Activated T-helper 1 cell treated with anti-CD3 and anti-CD28 coated beads, Interleukin-12 subunit alpha, Interleukin-12 subunit beta, Interleukin-2, Interleukin-4 antibody, amounts not matched to agents 30 ng/mL and 10 ng/mL and 1 ng/mL, durations not matched to agents 14 hours and 24 hours and 36 hours (primary cell): ENCODE data around the gene DHX15. TPM values are rescaled to one million over a fixed set of nuclear protein-coding genes. Genes with fewer than 3 reads are reported as not detected.
A peak's percentile ranks its signal among the peaks of the same experiment; 100 is the strongest.
"Not testable (repeated sequence)": the region's sequence is repeated elsewhere in the genome, so short reads cannot be mapped to it uniquely, and the experiment has no call there.

Experiments used
- DNase-seq: peaks from one replicate; pipeline ENCODE4 v3.0.0; 2021; ENCODE audit warnings: low spot score
- H3K27ac Mint-ChIP-seq: one replicate; pipeline ENCODE4 v1.8.0; 2021; ENCODE audit warnings: mild to moderate bottlenecking, mixed read lengths
- H3K27me3 Mint-ChIP-seq: one replicate; pipeline ENCODE4 v1.8.0; 2022; ENCODE audit warnings: mild to moderate bottlenecking, moderate library complexity, mixed read lengths; ENCODE audit not compliant: insufficient read depth
- H3K36me3 Mint-ChIP-seq: one replicate; pipeline ENCODE4 v1.8.0; 2021; ENCODE audit warnings: low read depth, mixed read lengths
- H3K4me1 Mint-ChIP-seq: one replicate; pipeline ENCODE4 v1.8.0; 2021; ENCODE audit warnings: low read depth, mixed read lengths
- H3K4me3 Mint-ChIP-seq: one replicate; pipeline ENCODE4 v1.8.0; 2021; ENCODE audit warnings: mild to moderate bottlenecking, moderate library complexity, mixed read lengths
- H3K9me3 Mint-ChIP-seq: one replicate; pipeline ENCODE4 v1.8.0; 2021; ENCODE audit warnings: mixed read lengths
- intact Hi-C: fragments of 100-400 bp; cut with micrococcal nuclease; formaldehyde crosslinking; loops from one replicate; pipeline ENCODE4 v1.15.1; 2024
- total RNA-seq: library from RNA; stranded (reverse); gene quantifications from 2 replicates; pipeline ENCODE4 v1.2.3, GENCODE V29; 2022

DHX15 gene
- total RNA-seq, 1 donor from 2014 or later = 246 TPM

- Mint-ChIP-seq H3K27me3 (no peaks in the 10 kb centered on the region), H3K27ac (no peak overlapping the region), H3K36me3 (peaks cover 42% of the 10 kb centered on the region), H3K9me3 (no peaks in the 10 kb centered on the region), H3K4me3 (no peak overlapping the region), H3K4me1 (peaks cover 24% of the 10 kb centered on the region)
- no peak for DNase-seq
- intact Hi-C loops = loop anchor here (5.0 kb wide), 1 partner anchor 63 kb away; the partner anchor contains the start of gene DHX15
Measured at GRCh38 chr4:24519649-24520048, 64.7 kb downstream of the DHX15 start.

- intact Hi-C loops = loop anchor here (5.0 kb wide), 1 partner anchor 65 kb away; the partner anchor contains the start of gene DHX15
Measured at GRCh38 chr4:24517676-24518075, 66.7 kb downstream of the DHX15 start.

GRCh38 chr4:24516926-24517325, 67.4 kb downstream of the DHX15 start:
- Mint-ChIP-seq H3K27me3 (no peaks in the 10 kb centered on the region), H3K4me3 (no peak overlapping the region), H3K36me3 (peaks cover 39% of the 10 kb centered on the region), H3K27ac (peak overlapping the region; percentile 18), H3K4me1 (peaks cover 15% of the 10 kb centered on the region), H3K9me3 (no peaks in the 10 kb centered on the region)
- no peak for DNase-seq
- intact Hi-C loops = loop anchor here (5.0 kb wide), 1 partner anchor 65 kb away; the partner anchor contains the start of gene DHX15

More at GRCh38 chr4:24517676-24518075, 66.7 kb downstream of the DHX15 start:
- Mint-ChIP-seq H3K27ac (no peak overlapping the region), H3K36me3 (peaks cover 45% of the 10 kb centered on the region), H3K9me3 (no peaks in the 10 kb centered on the region), H3K4me3 (no peak overlapping the region), H3K4me1 (peaks cover 21% of the 10 kb centered on the region), H3K27me3 (no peaks in the 10 kb centered on the region)
- no peak for DNase-seq

GRCh38 chr4:24515698-24516097, 68.7 kb downstream of the DHX15 start:
- no peak for DNase-seq
- intact Hi-C loops = loop anchor here (5.0 kb wide), 1 partner anchor 67 kb away; the partner anchor contains the start of gene DHX15
- no peak overlapping the region for H3K4me3 Mint-ChIP-seq
- H3K27me3 Mint-ChIP-seq = no peaks in the 10 kb centered on the region
- peaks cover 7% of the 10 kb centered on the region for H3K4me1 Mint-ChIP-seq
- H3K9me3 Mint-ChIP-seq = no peaks in the 10 kb centered on the region
- H3K27ac Mint-ChIP-seq = peak overlapping the region; percentile 31
- H3K36me3 Mint-ChIP-seq = peaks cover 30% of the 10 kb centered on the region

- Mint-ChIP-seq H3K4me3 (no peak overlapping the region), H3K9me3 (no peaks in the 10 kb centered on the region), H3K36me3 (peaks cover 26% of the 10 kb centered on the region), H3K27ac (no peak overlapping the region), H3K27me3 (no peaks in the 10 kb centered on the region), H3K4me1 (peaks cover 7% of the 10 kb centered on the region)
- intact Hi-C loops = loop anchor here (5.0 kb wide), 1 partner anchor 67 kb away; the partner anchor contains the start of gene DHX15
- DNase-seq = no peak
Measured at GRCh38 chr4:24514808-24515207, 69.5 kb downstream of the DHX15 start.

GRCh38 chr4:24513718-24514117, 70.6 kb downstream of the DHX15 start:
- Mint-ChIP-seq H3K4me3 (no peak overlapping the region), H3K36me3 (peaks cover 22% of the 10 kb centered on the region), H3K27me3 (no peaks in the 10 kb centered on the region), H3K27ac (no peak overlapping the region), H3K9me3 (no peaks in the 10 kb centered on the region), H3K4me1 (peaks cover 7% of the 10 kb centered on the region)
- intact Hi-C loops = no loop called here
- DNase-seq = no peak

- intact Hi-C loops = no loop called here
- H3K27me3 Mint-ChIP-seq = no peaks in the 10 kb centered on the region
- no peaks in the 10 kb centered on the region for H3K4me1 Mint-ChIP-seq
- no peak for DNase-seq
- no peaks in the 10 kb centered on the region for H3K9me3 Mint-ChIP-seq
- peaks cover 16% of the 10 kb centered on the region for H3K36me3 Mint-ChIP-seq
- no peak overlapping the region for H3K4me3 Mint-ChIP-seq
- H3K27ac Mint-ChIP-seq = no peak overlapping the region
Measured at GRCh38 chr4:24511371-24512063, 72.8 kb downstream of the DHX15 start.

- no peak for DNase-seq
- Mint-ChIP-seq H3K27ac (no peak overlapping the region), H3K9me3 (no peaks in the 10 kb centered on the region), H3K4me3 (no peak overlapping the region), H3K27me3 (no peaks in the 10 kb centered on the region), H3K4me1 (no peaks in the 10 kb centered on the region), H3K36me3 (peaks cover 10% of the 10 kb centered on the region)
- intact Hi-C loops = no loop called here
Measured at GRCh38 chr4:24510091-24510490, 74.3 kb downstream of the DHX15 start.

GRCh38 chr4:24508541-24508940, 75.8 kb downstream of the DHX15 start:
- H3K27me3 Mint-ChIP-seq = no peaks in the 10 kb centered on the region
- H3K36me3 Mint-ChIP-seq = no peaks in the 10 kb centered on the region
- H3K9me3 Mint-ChIP-seq = no peaks in the 10 kb centered on the region
- intact Hi-C loops = no loop called here
- H3K4me1 Mint-ChIP-seq = no peaks in the 10 kb centered on the region
- H3K4me3 Mint-ChIP-seq = no peak overlapping the region
- no peak for DNase-seq
- no peak overlapping the region for H3K27ac Mint-ChIP-seq

- no peak overlapping the region for H3K27ac Mint-ChIP-seq
- no peak overlapping the region for H3K4me3 Mint-ChIP-seq
- no peaks in the 10 kb centered on the region for H3K4me1 Mint-ChIP-seq
- no peaks in the 10 kb centered on the region for H3K36me3 Mint-ChIP-seq
- H3K27me3 Mint-ChIP-seq = no peaks in the 10 kb centered on the region
- intact Hi-C loops = no loop called here
- H3K9me3 Mint-ChIP-seq = no peaks in the 10 kb centered on the region
- DNase-seq = no peak
Measured at GRCh38 chr4:24507439-24507838, 76.9 kb downstream of the DHX15 start.

- H3K27me3 Mint-ChIP-seq, H3K27ac Mint-ChIP-seq, H3K4me1 Mint-ChIP-seq, intact Hi-C loops, DNase-seq, H3K36me3 Mint-ChIP-seq, H3K9me3 Mint-ChIP-seq, H3K4me3 Mint-ChIP-seq: not testable (repeated sequence)
Measured at GRCh38 chr4:24503090-24503489, 81.3 kb downstream of the DHX15 start.

- intact Hi-C loops = no loop called here
- no peak overlapping the region for H3K27ac Mint-ChIP-seq
Measured at GRCh38 chr4:24497221-24497620, 87.1 kb downstream of the DHX15 start.

GRCh38 chr4:24496597-24496996, 87.8 kb downstream of the DHX15 start:
- no peaks in the 10 kb centered on the region for H3K36me3 Mint-ChIP-seq
- H3K4me1 Mint-ChIP-seq = no peaks in the 10 kb centered on the region
- H3K27ac Mint-ChIP-seq = no peak overlapping the region
- H3K9me3 Mint-ChIP-seq = no peaks in the 10 kb centered on the region
- intact Hi-C loops = no loop called here
- no peak for DNase-seq
- H3K4me3 Mint-ChIP-seq = no peak overlapping the region
- peaks cover 5% of the 10 kb centered on the region for H3K27me3 Mint-ChIP-seq

More at GRCh38 chr4:24497221-24497620, 87.1 kb downstream of the DHX15 start:
- no peak for DNase-seq
- Mint-ChIP-seq H3K4me3 (no peak overlapping the region), H3K36me3 (no peaks in the 10 kb centered on the region), H3K9me3 (no peaks in the 10 kb centered on the region), H3K27me3 (peaks cover 5% of the 10 kb centered on the region), H3K4me1 (no peaks in the 10 kb centered on the region)
